Measurements from ENCODE around the gene PABPC1L.

DNA sequence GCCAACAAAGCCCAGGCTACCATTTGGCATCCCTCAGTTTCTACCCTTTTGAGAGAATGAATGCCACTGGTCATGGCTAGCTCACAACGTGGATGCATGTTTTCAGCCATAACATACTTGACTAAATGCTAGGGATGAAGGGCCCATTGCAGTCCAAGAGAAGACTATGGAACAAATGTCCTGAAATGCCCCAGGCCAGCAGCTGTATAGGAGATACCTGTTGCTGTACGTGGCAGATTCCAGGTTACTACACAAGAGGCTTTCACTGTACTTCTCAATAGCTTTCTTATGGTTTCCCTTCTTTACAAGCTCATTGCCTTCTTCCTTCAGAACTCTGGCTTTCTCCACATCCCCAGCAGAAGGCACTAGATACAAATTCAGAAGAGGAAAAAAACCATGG lies 38.7 kb downstream of the PABPC1L start:
- TF ChIP-seq, protein P1, sequence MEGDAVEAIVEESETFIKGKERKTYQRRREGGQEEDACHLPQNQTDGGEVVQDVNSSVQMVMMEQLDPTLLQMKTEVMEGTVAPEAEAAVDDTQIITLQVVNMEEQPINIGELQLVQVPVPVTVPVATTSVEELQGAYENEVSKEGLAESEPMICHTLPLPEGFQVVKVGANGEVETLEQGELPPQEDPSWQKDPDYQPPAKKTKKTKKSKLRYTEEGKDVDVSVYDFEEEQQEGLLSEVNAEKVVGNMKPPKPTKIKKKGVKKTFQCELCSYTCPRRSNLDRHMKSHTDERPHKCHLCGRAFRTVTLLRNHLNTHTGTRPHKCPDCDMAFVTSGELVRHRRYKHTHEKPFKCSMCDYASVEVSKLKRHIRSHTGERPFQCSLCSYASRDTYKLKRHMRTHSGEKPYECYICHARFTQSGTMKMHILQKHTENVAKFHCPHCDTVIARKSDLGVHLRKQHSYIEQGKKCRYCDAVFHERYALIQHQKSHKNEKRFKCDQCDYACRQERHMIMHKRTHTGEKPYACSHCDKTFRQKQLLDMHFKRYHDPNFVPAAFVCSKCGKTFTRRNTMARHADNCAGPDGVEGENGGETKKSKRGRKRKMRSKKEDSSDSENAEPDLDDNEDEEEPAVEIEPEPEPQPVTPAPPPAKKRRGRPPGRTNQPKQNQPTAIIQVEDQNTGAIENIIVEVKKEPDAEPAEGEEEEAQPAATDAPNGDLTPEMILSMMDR (IDR thresholded peaks at IDR 0.05; ENCODE audit: low read depth, low read length) = no peak
- TF ChIP-seq, protein P2, sequence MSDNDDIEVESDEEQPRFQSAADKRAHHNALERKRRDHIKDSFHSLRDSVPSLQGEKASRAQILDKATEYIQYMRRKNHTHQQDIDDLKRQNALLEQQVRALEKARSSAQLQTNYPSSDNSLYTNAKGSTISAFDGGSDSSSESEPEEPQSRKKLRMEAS (IDR thresholded peaks at IDR 0.05; ENCODE audit: low read depth, low read length) = no peak
- TF ChIP-seq MYC (IDR thresholded peaks at IDR 0.05; ENCODE audit: low read depth, low read length) = no peak

Measured in NB4 (cell line).